Caco-2 (cell line): Measurements from ENCODE around the gene PHIP. TPM values are rescaled to one million over a fixed set of nuclear protein-coding genes. Genes with fewer than 3 reads are reported as not detected.
"Not testable (repeated sequence)": the region's sequence is repeated elsewhere in the genome, so short reads cannot be mapped to it uniquely, and the experiment has no call there.

Experiments used
- BruUV-seq: library from RNA; stranded (reverse); fragments of 400-500 nt; replicated peaks from 2 replicates; lab custom pipeline; 2021; lab: Mats Ljungman, UMichigan
- CTCF ChIA-PET: fragments of 300-600 bp; sonication (Branson Sonifier 250); formaldehyde crosslinking; loops from one replicate; lab custom pipeline; 2022; ENCODE audit warnings: antibody characterized with exemption; lab: Charles Lee
- POLR2A ChIA-PET: fragments of 300-600 bp; sonication (Branson Sonifier 250); formaldehyde crosslinking; loops from one replicate; lab custom pipeline; 2022; ENCODE audit warnings: antibody characterized with exemption; lab: Charles Lee
- DNase-seq, 2 experiments: peaks; one replicate each; pipeline versions ENCODE4 v3.0.0 to v3.0.0-alpha.2; 2020 to 2022
- H3K27me3 ChIP-seq: replicated peaks from 2 replicates; pipeline ENCODE4 v1.6.0; 2011; ENCODE audit warnings: low read length; ENCODE audit not compliant: control insufficient read depth, insufficient read depth
- H3K36me3 ChIP-seq: 2 replicates; pipeline ENCODE4 v1.5.1; 2011; ENCODE audit warnings: low read length; ENCODE audit not compliant: control insufficient read depth, insufficient read depth
- H3K4me1 ChIP-seq: fragments of 250-450 bp; sonication (Bioruptor Pico); 2 replicates; pipeline ENCODE4 v1.5.1; 2020; ENCODE audit warnings: mild to moderate bottlenecking
- H3K4me3 ChIP-seq: 2 replicates; pipeline ENCODE4 v1.5.1; 2011; ENCODE audit warnings: low read depth, mild to moderate bottlenecking, control low read depth, low read length
- H3K9me3 ChIP-seq: fragments of 250-450 bp; sonication (Bioruptor Pico); 2 replicates; pipeline ENCODE4 v1.5.1; 2020; ENCODE audit warnings: mild to moderate bottlenecking, moderate library complexity
- H3K27ac Mint-ChIP-seq: one replicate; pipeline ENCODE4 v1.8.0; 2022; ENCODE audit warnings: mixed read lengths; ENCODE audit not compliant: unreplicated experiment
- H3K27me3 Mint-ChIP-seq: one replicate; pipeline ENCODE4 v1.8.0; 2022; ENCODE audit warnings: mixed read lengths; ENCODE audit not compliant: insufficient read depth, unreplicated experiment
- H3K36me3 Mint-ChIP-seq: one replicate; pipeline ENCODE4 v1.8.0; 2022; ENCODE audit warnings: mild to moderate bottlenecking, mixed read lengths; ENCODE audit not compliant: insufficient read depth, unreplicated experiment
- H3K4me1 Mint-ChIP-seq: one replicate; pipeline ENCODE4 v1.8.0; 2022; ENCODE audit warnings: low read depth, mixed read lengths; ENCODE audit not compliant: unreplicated experiment
- H3K4me3 Mint-ChIP-seq: one replicate; pipeline ENCODE4 v1.8.0; 2022; ENCODE audit warnings: mild to moderate bottlenecking, moderate library complexity, mixed read lengths; ENCODE audit not compliant: unreplicated experiment
- H3K9me3 Mint-ChIP-seq: one replicate; pipeline ENCODE4 v1.8.0; 2022; ENCODE audit warnings: mixed read lengths; ENCODE audit not compliant: unreplicated experiment
- CTCF ChIP-seq, 2 experiments: fragments of 200-600 bp in 1 of 2; IDR thresholded peaks; 1 replicate in 1 of 2; 2 replicates in 1 of 2; pipeline versions ENCODE4 v1.5.1 to v1.8.0; 2011 to 2022; ENCODE audit warnings: antibody characterized with exemption in 1 of 2, control low read depth in 1 of 2, inconsistent platforms in 1 of 2, low read depth in 1 of 2, low read length in 1 of 2, mild to moderate bottlenecking in 1 of 2, moderate library complexity in 1 of 2; ENCODE audit not compliant: insufficient read depth in 1 of 2, severe bottlenecking in 1 of 2, unreplicated experiment in 1 of 2
- intact Hi-C: fragments of 100-400 bp; cut with micrococcal nuclease; formaldehyde crosslinking; loops from one replicate; pipeline ENCODE4 v1.10.0; 2022; ENCODE audit not compliant: unreplicated experiment
- total RNA-seq: library from RNA; stranded (reverse); gene quantifications from 2 replicates; pipeline ENCODE4 v1.2.3, GENCODE V29; 2022

PHIP gene
- total RNA-seq, 1 experiment from 2014 or later: 31.2 TPM

- Histone ChIP-seq H3K27me3 (no peaks in the 10 kb centered on the region), H3K4me3 (no peak overlapping the region), H3K9me3 (no peaks in the 10 kb centered on the region), H3K4me1 (no peaks in the 10 kb centered on the region), H3K36me3 (no peaks in the 10 kb centered on the region)
- TF ChIP-seq CTCF (IDR thresholded peaks at IDR 0.05; ENCODE audit: insufficient read depth in 1 of 2, low read depth in 1 of 2, low read length in 1 of 2, severe bottlenecking in 1 of 2, unreplicated experiment in 1 of 2): no peak
- Mint-ChIP-seq H3K27ac (no peak overlapping the region), H3K4me3 (no peak overlapping the region), H3K4me1 (no peaks in the 10 kb centered on the region), H3K36me3 (no peaks in the 10 kb centered on the region), H3K27me3 (no peaks in the 10 kb centered on the region), H3K9me3 (no peaks in the 10 kb centered on the region)
- ChIA-PET CTCF (no interaction called here), POLR2A (no interaction called here)
- no peak for DNase-seq
- no TSS peak for BruUV-seq
- intact Hi-C loops: no loop called here
These were observed 23.1 kb upstream of the PHIP start for GRCh38 chr6:79101164-79101563.

GRCh38 chr6:79100304-79100703 lies 22.2 kb upstream of the PHIP start:
- CTCF ChIA-PET: no interaction called here
- no peak overlapping the region for H3K27ac Mint-ChIP-seq
- Histone ChIP-seq H3K27me3 (no peaks in the 10 kb centered on the region), H3K36me3 (no peaks in the 10 kb centered on the region), H3K9me3 (no peaks in the 10 kb centered on the region), H3K4me3 (no peak overlapping the region), H3K4me1 (no peaks in the 10 kb centered on the region)
- no TSS peak for BruUV-seq
- H3K9me3 Mint-ChIP-seq: no peaks in the 10 kb centered on the region
- DNase-seq: no peak
- no peaks in the 10 kb centered on the region for H3K36me3 Mint-ChIP-seq
- POLR2A ChIA-PET: no interaction called here
- no peak overlapping the region for H3K4me3 Mint-ChIP-seq
- H3K4me1 Mint-ChIP-seq: no peaks in the 10 kb centered on the region
- intact Hi-C loops: no loop called here
- TF ChIP-seq CTCF (IDR thresholded peaks at IDR 0.05; ENCODE audit: insufficient read depth in 1 of 2, low read depth in 1 of 2, low read length in 1 of 2, severe bottlenecking in 1 of 2, unreplicated experiment in 1 of 2): no peak
- H3K27me3 Mint-ChIP-seq: no peaks in the 10 kb centered on the region

DNA sequence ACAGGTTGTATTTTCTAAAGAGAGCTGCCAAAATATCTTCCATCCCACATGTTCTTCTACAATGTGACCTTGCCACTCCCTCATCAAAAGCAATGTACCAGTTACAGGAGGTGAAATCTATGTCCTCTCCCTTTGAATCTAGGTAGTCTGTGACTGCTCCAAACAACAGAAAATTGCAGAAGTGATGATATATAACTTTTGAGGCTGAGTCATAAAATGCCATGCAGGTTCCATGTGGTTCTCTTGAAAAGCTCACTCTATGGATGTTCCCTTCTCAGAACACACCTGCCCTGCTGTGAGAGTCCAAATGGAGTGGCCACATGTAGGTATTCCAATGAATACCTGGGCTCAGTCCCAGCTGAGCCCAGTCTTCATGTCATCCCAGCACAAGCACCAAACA lies 16.9 kb upstream of the PHIP start:
- H3K9me3 Mint-ChIP-seq: no peaks in the 10 kb centered on the region
- ChIA-PET CTCF (no interaction called here), POLR2A (no interaction called here)
- Histone ChIP-seq H3K27me3 (no peaks in the 10 kb centered on the region), H3K4me1 (no peaks in the 10 kb centered on the region), H3K9me3 (no peaks in the 10 kb centered on the region), H3K36me3 (no peaks in the 10 kb centered on the region), H3K4me3 (no peak overlapping the region)
- no peaks in the 10 kb centered on the region for H3K27me3 Mint-ChIP-seq
- no peaks in the 10 kb centered on the region for H3K4me1 Mint-ChIP-seq
- no peak for DNase-seq
- TF ChIP-seq CTCF (IDR thresholded peaks at IDR 0.05; ENCODE audit: insufficient read depth in 1 of 2, low read depth in 1 of 2, low read length in 1 of 2, severe bottlenecking in 1 of 2, unreplicated experiment in 1 of 2): no peak
- H3K27ac Mint-ChIP-seq: no peak overlapping the region
- H3K4me3 Mint-ChIP-seq: no peak overlapping the region
- H3K36me3 Mint-ChIP-seq: no peaks in the 10 kb centered on the region
- no TSS peak for BruUV-seq
- intact Hi-C loops: no loop called here

DNA sequence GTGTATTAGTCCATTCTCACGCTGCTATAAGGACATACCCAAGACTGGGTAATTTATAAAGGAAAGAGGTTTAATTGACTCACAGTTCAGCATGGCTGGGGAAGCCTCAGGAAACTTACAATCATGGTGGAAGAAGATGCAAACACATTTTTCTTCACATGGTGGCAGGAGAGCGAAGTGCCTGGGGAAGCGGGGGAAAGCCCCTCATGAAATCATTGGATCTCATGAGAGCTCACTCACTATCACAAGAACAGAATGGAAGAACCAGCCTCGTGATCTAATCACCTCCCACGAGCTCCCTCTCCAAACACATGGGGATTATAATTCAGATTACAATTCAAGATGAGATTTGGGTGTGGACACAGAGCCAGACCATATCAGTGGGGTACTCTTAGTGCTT lies 13.7 kb upstream of the PHIP start:
- intact Hi-C loops, H3K27ac Mint-ChIP-seq: not testable (repeated sequence)

More for the DNA sequence above, 13.7 kb upstream of the PHIP start:
- DNase-seq, POLR2A ChIA-PET, H3K27me3 ChIP-seq, CTCF ChIA-PET, H3K4me1 ChIP-seq, H3K9me3 Mint-ChIP-seq, H3K36me3 Mint-ChIP-seq, H3K9me3 ChIP-seq, H3K4me1 Mint-ChIP-seq, H3K36me3 ChIP-seq, BruUV-seq, H3K4me3 ChIP-seq, H3K4me3 Mint-ChIP-seq, H3K27me3 Mint-ChIP-seq: not testable (repeated sequence)
